Hepatocyte (in vitro differentiated cells): ENCODE data around the gene WDR6. TPM values are rescaled to one million over a fixed set of nuclear protein-coding genes. Genes with fewer than 3 reads are reported as not detected.

Experiments
- DNase-seq: peaks from one replicate; pipeline ENCODE4 v3.0.0-alpha.2; 2016; ENCODE audit warnings: low spot score
- H2AFZ ChIP-seq: fragments of 200-600 bp; sonication (generic); 2 replicates; pipeline ENCODE4 v1.6.0; 2016; ENCODE audit warnings: antibody characterized with exemption, mild to moderate bottlenecking
- H3K27ac ChIP-seq: fragments of 200-600 bp; sonication (generic); 2 replicates; pipeline ENCODE4 v1.5.1; 2016; ENCODE audit warnings: mild to moderate bottlenecking
- H3K27me3 ChIP-seq: fragments of 200-600 bp; sonication (generic); 2 replicates; pipeline ENCODE4 v1.6.1; 2016
- H3K36me3 ChIP-seq: fragments of 200-600 bp; sonication (generic); replicated peaks from 2 replicates; pipeline ENCODE4 v1.5.1; 2016; ENCODE audit warnings: low read depth; ENCODE audit not compliant: insufficient read depth
- H3K4me1 ChIP-seq: fragments of 200-600 bp; sonication (generic); 2 replicates; pipeline ENCODE4 v1.5.1; 2016; ENCODE audit warnings: mild to moderate bottlenecking, moderate library complexity; ENCODE audit not compliant: insufficient read depth
- H3K4me2 ChIP-seq: fragments of 200-600 bp; sonication (generic); 2 replicates; pipeline ENCODE4 v1.6.0; 2016
- H3K4me3 ChIP-seq: fragments of 200-600 bp; sonication (generic); 2 replicates; pipeline ENCODE4 v1.5.1; 2016; ENCODE audit warnings: mild to moderate bottlenecking
- H3K79me2 ChIP-seq: fragments of 200-600 bp; sonication (generic); 2 replicates; pipeline ENCODE4 v1.6.0; 2017; ENCODE audit warnings: mild to moderate bottlenecking
- H3K9me2 ChIP-seq: fragments of 200-600 bp; sonication (generic); replicated peaks from 2 replicates; pipeline ENCODE4 v1.6.0; 2017; ENCODE audit warnings: mild to moderate bottlenecking; ENCODE audit not compliant: insufficient read depth
- H3K9me3 ChIP-seq: fragments of 200-600 bp; sonication (generic); 2 replicates; pipeline ENCODE4 v1.5.1; 2016; ENCODE audit warnings: low read depth, mild to moderate bottlenecking
- H4K20me1 ChIP-seq: fragments of 200-600 bp; sonication (generic); 2 replicates; pipeline ENCODE4 v1.6.0; 2016; ENCODE audit warnings: mild to moderate bottlenecking; ENCODE audit not compliant: insufficient read depth, poor library complexity, severe bottlenecking
- EZH2 ChIP-seq: fragments of 200-600 bp; sonication (generic); IDR thresholded peaks from 2 replicates; pipeline ENCODE4 v1.6.1; 2016; ENCODE audit warnings: antibody characterized with exemption, mild to moderate bottlenecking, borderline replicate concordance
- EZH2phosphoT487 ChIP-seq: fragments of 200-600 bp; sonication (generic); IDR thresholded peaks from one replicate; pipeline ENCODE4 v1.6.1; 2018; ENCODE audit warnings: antibody characterized with exemption, mild to moderate bottlenecking, low read depth, moderate library complexity; ENCODE audit not compliant: unreplicated experiment, severe bottlenecking
- WGBS: methylation state at CpG from one replicate; pipeline ENCODE4 v1.1.6; 2016; ENCODE audit warnings: low lambda C conversion rate; ENCODE audit errors: missing lambda C conversion rate; 5-methylcytosine and 5-hydroxymethylcytosine counted together
- polyA plus RNA-seq: library from polyadenylated mRNA; unstranded; fragments of >200 nt; fragmentation: Nextera tagmentation; extraction: Ambion mirVana; gene quantifications from 2 replicates; pipeline ENCODE4 v1.2.1, GENCODE V29; 2016
- total RNA-seq: library from RNA; depleted of rRNA; stranded (reverse); fragments of >200 nt; gene quantifications from 2 replicates; pipeline ENCODE4 v1.2.3, GENCODE V29; 2014
- TF ChIP-seq, protein P1 (sequence below): fragments of 200-600 bp; sonication (generic); IDR thresholded peaks from 2 replicates; pipeline ENCODE4 v1.5.1; 2016; ENCODE audit warnings: antibody characterized with exemption, mild to moderate bottlenecking; ENCODE audit not compliant: poor library complexity

Gene WDR6
- total and polyA plus RNA-seq, 2 experiments from 2014 or later, result 157 to 190 TPM

DNA sequence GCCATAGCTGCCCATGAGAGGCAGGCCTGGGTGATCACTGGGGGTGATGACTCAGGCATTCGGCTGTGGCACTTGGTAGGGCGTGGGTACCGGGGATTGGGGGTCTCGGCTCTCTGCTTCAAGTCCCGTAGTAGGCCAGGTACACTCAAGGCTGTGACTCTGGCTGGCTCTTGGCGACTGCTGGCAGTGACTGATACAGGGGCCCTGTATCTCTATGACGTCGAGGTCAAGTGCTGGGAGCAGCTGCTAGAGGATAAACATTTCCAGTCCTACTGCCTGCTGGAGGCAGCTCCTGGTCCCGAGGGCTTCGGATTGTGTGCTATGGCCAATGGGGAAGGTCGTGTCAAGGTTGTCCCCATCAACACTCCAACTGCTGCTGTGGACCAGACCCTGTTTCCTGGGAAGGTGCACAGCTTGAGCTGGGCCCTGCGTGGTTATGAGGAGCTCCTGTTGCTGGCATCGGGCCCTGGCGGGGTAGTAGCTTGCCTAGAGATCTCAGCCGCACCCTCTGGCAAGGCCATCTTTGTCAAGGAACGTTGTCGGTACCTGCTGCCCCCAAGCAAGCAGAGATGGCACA, 5.3 kb downstream of the WDR6 start:
- no peaks in the 10 kb centered on the region for H3K9me2 ChIP-seq
- no peak for DNase-seq
- H3K4me2 ChIP-seq, result no peak overlapping the region
- H3K9me3 ChIP-seq, result no peaks in the 10 kb centered on the region
- 93% methylated on average over 17 of the region's 17 CpGs for WGBS
- H3K27ac ChIP-seq, result no peak overlapping the region
- H3K4me3 ChIP-seq, result no peak overlapping the region
- TF ChIP-seq EZH2phosphoT487 (no peak), EZH2 (no peak)
- TF ChIP-seq, protein P1, sequence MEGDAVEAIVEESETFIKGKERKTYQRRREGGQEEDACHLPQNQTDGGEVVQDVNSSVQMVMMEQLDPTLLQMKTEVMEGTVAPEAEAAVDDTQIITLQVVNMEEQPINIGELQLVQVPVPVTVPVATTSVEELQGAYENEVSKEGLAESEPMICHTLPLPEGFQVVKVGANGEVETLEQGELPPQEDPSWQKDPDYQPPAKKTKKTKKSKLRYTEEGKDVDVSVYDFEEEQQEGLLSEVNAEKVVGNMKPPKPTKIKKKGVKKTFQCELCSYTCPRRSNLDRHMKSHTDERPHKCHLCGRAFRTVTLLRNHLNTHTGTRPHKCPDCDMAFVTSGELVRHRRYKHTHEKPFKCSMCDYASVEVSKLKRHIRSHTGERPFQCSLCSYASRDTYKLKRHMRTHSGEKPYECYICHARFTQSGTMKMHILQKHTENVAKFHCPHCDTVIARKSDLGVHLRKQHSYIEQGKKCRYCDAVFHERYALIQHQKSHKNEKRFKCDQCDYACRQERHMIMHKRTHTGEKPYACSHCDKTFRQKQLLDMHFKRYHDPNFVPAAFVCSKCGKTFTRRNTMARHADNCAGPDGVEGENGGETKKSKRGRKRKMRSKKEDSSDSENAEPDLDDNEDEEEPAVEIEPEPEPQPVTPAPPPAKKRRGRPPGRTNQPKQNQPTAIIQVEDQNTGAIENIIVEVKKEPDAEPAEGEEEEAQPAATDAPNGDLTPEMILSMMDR, result no peak
- H4K20me1 ChIP-seq, result peaks cover 78% of the 10 kb centered on the region
- peaks cover 7% of the 10 kb centered on the region for H3K4me1 ChIP-seq
- no peaks in the 10 kb centered on the region for H3K36me3 ChIP-seq
- no peaks in the 10 kb centered on the region for H3K27me3 ChIP-seq
- no peak overlapping the region for H2AFZ ChIP-seq
- peaks cover 67% of the 10 kb centered on the region for H3K79me2 ChIP-seq

DNA sequence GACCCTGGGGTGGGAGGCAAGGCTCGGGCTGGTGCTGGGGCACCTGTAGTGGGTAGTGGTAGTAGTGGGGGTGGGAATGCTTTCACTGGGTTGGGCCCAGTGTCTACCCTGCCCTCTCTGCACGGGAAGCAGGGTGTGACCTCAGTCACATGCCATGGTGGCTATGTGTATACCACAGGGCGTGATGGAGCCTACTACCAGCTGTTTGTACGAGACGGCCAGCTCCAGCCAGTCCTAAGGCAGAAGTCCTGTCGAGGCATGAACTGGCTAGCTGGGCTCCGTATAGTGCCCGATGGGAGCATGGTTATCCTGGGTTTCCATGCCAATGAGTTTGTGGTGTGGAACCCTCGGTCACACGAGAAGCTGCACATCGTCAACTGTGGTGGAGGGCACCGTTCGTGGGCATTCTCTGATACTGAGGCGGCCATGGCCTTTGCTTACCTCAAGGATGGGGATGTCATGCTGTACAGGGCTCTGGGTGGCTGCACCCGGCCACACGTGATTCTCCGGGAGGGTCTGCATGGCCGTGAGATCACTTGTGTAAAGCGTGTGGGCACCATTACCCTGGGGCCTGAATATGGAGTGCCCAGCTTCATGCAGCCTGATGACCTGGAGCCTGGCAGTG, 6.0 kb downstream of the WDR6 start:
- Histone ChIP-seq H3K27ac (no peak overlapping the region), H2AFZ (no peak overlapping the region), H3K4me3 (no peak overlapping the region), H3K9me3 (no peaks in the 10 kb centered on the region), H3K9me2 (no peaks in the 10 kb centered on the region), H3K36me3 (no peaks in the 10 kb centered on the region), H4K20me1 (peaks cover 76% of the 10 kb centered on the region), H3K4me1 (peaks cover 10% of the 10 kb centered on the region), H3K27me3 (no peaks in the 10 kb centered on the region), H3K79me2 (peaks cover 62% of the 10 kb centered on the region), H3K4me2 (no peak overlapping the region)
- DNase-seq, result no peak
- TF ChIP-seq, protein P1, result no peak
- TF ChIP-seq EZH2phosphoT487 (no peak), EZH2 (no peak)
- WGBS, result 95% methylated on average over 19 of the region's 19 CpGs

DNA sequence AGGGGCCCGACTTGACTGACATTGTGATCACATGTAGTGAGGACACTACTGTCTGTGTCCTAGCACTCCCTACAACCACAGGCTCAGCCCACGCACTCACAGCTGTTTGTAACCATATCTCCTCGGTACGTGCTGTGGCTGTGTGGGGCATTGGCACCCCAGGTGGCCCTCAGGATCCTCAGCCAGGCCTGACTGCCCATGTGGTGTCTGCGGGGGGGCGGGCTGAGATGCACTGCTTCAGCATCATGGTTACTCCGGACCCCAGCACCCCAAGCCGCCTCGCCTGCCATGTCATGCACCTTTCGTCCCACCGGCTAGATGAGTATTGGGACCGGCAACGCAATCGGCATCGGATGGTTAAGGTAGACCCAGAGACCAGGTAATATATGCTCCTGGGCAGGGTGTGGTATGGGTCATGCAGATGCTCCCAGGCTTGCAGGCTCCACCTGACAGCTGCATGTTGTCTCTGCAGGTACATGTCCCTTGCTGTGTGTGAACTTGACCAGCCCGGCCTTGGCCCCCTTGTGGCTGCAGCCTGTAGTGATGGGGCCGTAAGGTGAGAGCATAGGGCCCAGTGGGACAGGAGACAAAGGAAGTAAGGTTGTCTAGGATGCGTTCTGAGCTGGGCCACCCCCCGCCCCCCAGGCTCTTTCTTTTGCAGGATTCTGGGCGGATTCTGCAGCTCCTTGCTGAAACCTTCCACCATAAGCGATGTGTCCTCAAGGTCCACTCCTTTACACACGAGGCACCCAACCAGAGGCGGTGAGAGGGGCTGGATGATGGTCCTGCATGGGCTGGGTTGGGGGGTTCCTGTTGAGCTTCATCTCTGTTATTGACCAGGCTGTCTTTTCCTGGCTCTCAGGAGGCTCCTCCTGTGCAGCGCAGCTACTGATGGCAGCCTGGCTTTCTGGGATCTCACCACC, 6.8 kb downstream of the WDR6 start:
- H3K4me1 ChIP-seq, result peaks cover 14% of the 10 kb centered on the region
- H3K4me2 ChIP-seq, result no peak overlapping the region
- WGBS, result 92% methylated on average over 24 of the region's 24 CpGs
- H3K79me2 ChIP-seq, result peaks cover 58% of the 10 kb centered on the region
- peak; percentile 67 for DNase-seq
- no peaks in the 10 kb centered on the region for H3K27me3 ChIP-seq
- H2AFZ ChIP-seq, result no peak overlapping the region
- no peaks in the 10 kb centered on the region for H3K9me2 ChIP-seq
- H3K27ac ChIP-seq, result no peak overlapping the region
- H3K9me3 ChIP-seq, result no peaks in the 10 kb centered on the region
- no peaks in the 10 kb centered on the region for H3K36me3 ChIP-seq
- TF ChIP-seq, protein P1, result peak; percentile 48
- TF ChIP-seq EZH2phosphoT487 (no peak), EZH2 (no peak)
- H4K20me1 ChIP-seq, result peaks cover 68% of the 10 kb centered on the region
- H3K4me3 ChIP-seq, result no peak overlapping the region
